GM12878 (cell line): ENCODE results near the gene ASB8. TPM values are rescaled to one million over a fixed set of nuclear protein-coding genes. Genes with fewer than 3 reads are reported as not detected.

Experiments
- ATAC-seq: fragments of 200-7000 bp; cut with Tn5 transposase; 3 replicates; pipeline ENCODE4 v1.9.1; 2020; ENCODE audit warnings: mild to moderate bottlenecking, moderate library complexity
- BruUV-seq: library from RNA; stranded (reverse); fragments of 400-500 nt; replicated peaks from 2 replicates; lab custom pipeline; 2021; lab: Mats Ljungman, UMichigan
- CTCF ChIA-PET: fragments of 300-600 bp; sonication (Branson Sonifier 250); formaldehyde crosslinking; extraction: SDS; loops from one replicate; lab custom pipeline; 2021; ENCODE audit warnings: inconsistent platforms; lab: Yijun Ruan, JAX
- POLR2A ChIA-PET: fragments of 350-600 bp; formaldehyde crosslinking; extraction: SDS; loops from one replicate; lab custom pipeline; 2021; ENCODE audit warnings: inconsistent platforms; lab: Charles Lee
- RAD21 ChIA-PET: fragments of 300-600 bp; sonication (Branson Sonifier 250); formaldehyde crosslinking; loops from one replicate; lab custom pipeline; 2023; ENCODE audit warnings: antibody characterized with exemption; ENCODE audit not compliant: unreplicated experiment; lab: Charles Lee
- SMC1A ChIA-PET: fragments of 300-600 bp; sonication (Branson Sonifier 250); formaldehyde crosslinking; loops from one replicate; lab custom pipeline; 2023; ENCODE audit not compliant: unreplicated experiment, uncharacterized antibody; lab: Charles Lee
- DNase-seq: peaks from one replicate; pipeline ENCODE4 v3.0.0-alpha.2; 2011; ENCODE audit warnings: low read depth, low spot score
- FAIRE-seq: peaks from 3 replicates; lab custom pipeline; 2011; peaks lifted over from hg19 to GRCh38; lab: Jason Lieb, UNC
- H2AFZ ChIP-seq: 2 replicates; pipeline ENCODE4 v1.6.0; 2011; ENCODE audit warnings: low read depth, low read length, control low read depth; ENCODE audit not compliant: control insufficient read depth
- H3K27ac ChIP-seq: 2 replicates; pipeline ENCODE4 v1.5.1; 2011; ENCODE audit warnings: control low read depth; ENCODE audit not compliant: control insufficient read depth, insufficient read depth
- H3K27me3 ChIP-seq, 2 experiments: replicated peaks in 1 of 2; 2 replicates each; pipeline versions ENCODE4 v1.6.0 to v1.6.1; 2011; ENCODE audit warnings: low read length in 1 of 2; ENCODE audit not compliant: control insufficient read depth in 2 of 2, insufficient read depth in 2 of 2
- H3K36me3 ChIP-seq, 2 experiments: 2 replicates each; pipeline ENCODE4 v1.5.1; 2011; ENCODE audit warnings: low read length in 1 of 2; ENCODE audit not compliant: control insufficient read depth in 2 of 2, insufficient read depth in 2 of 2
- H3K4me1 ChIP-seq: 2 replicates; pipeline ENCODE4 v1.6.1; 2011; ENCODE audit warnings: mild to moderate bottlenecking, low read length, moderate library complexity, mixed read lengths; ENCODE audit not compliant: control insufficient read depth, insufficient read depth
- H3K4me2 ChIP-seq: 2 replicates; pipeline ENCODE4 v1.6.0; 2011; ENCODE audit warnings: control low read depth; ENCODE audit not compliant: control insufficient read depth, insufficient read depth
- H3K4me3 ChIP-seq: fragments of 200-600 bp; sonication (generic); 2 replicates; pipeline ENCODE4 v1.5.1; 2016
- H3K79me2 ChIP-seq: 2 replicates; pipeline ENCODE4 v1.6.0; 2011; ENCODE audit warnings: low read length; ENCODE audit not compliant: control insufficient read depth, insufficient read depth
- H3K9ac ChIP-seq: 2 replicates; pipeline ENCODE4 v1.8.0; 2011; ENCODE audit warnings: low read length, control low read depth, mixed read lengths; ENCODE audit not compliant: control insufficient read depth, insufficient read depth
- H3K9me3 ChIP-seq: replicated peaks from 3 replicates; pipeline ENCODE4 v1.5.1; 2011; ENCODE audit warnings: mild to moderate bottlenecking, low read length; ENCODE audit not compliant: control insufficient read depth, insufficient read depth
- H4K20me1 ChIP-seq: 2 replicates; pipeline ENCODE4 v1.6.0; 2011; ENCODE audit not compliant: control insufficient read depth, insufficient read depth
- BCLAF1 ChIP-seq: fragments of 450-650 bp; IDR thresholded peaks from 2 replicates; pipeline ENCODE4 v1.6.1; 2017; ENCODE audit warnings: antibody characterized with exemption, mild to moderate bottlenecking, moderate library complexity
- BHLHE40 ChIP-seq, 2 experiments: fragments of 450-650 bp in 1 of 2; IDR thresholded peaks; 2 replicates each; pipeline ENCODE4 v1.6.1; 2011 to 2017; ENCODE audit warnings: low read depth in 2 of 2, borderline replicate concordance in 1 of 2, improper control_type of control experiment in 1 of 2, low read length in 1 of 2, mild to moderate bottlenecking in 1 of 2
- CTCF ChIP-seq, 3 experiments: IDR thresholded peaks in 2 of 3; conservative IDR thresholded peaks in 1 of 3; 2 replicates each; pipeline ENCODE4 v1.5.1; 2011; ENCODE audit warnings: low read depth in 3 of 3, low read length in 3 of 3, mild to moderate bottlenecking in 3 of 3, control low read depth in 2 of 3, moderate library complexity in 2 of 3, inconsistent platforms in 1 of 3, mixed read lengths in 1 of 3; ENCODE audit not compliant: control insufficient read depth in 2 of 3, insufficient read depth in 1 of 3; ENCODE audit errors: extremely low read depth in 1 of 3
- EZH2 ChIP-seq: IDR thresholded peaks from 2 replicates; pipeline ENCODE4 v1.6.1; 2012; ENCODE audit warnings: low read depth, mild to moderate bottlenecking, control low read depth, inconsistent platforms, low read length, borderline replicate concordance; ENCODE audit not compliant: control insufficient read depth
- HSF1 ChIP-seq: fragments of 150-350 bp; IDR thresholded peaks from 2 replicates; pipeline ENCODE4 v1.6.1; 2014; ENCODE audit warnings: mild to moderate bottlenecking, low read depth, low read length
- PKNOX1 ChIP-seq: fragments of 450-650 bp; IDR thresholded peaks from 2 replicates; pipeline ENCODE4 v1.6.1; 2016; ENCODE audit warnings: mild to moderate bottlenecking
- POLR2AphosphoS5 ChIP-seq: IDR thresholded peaks from 2 replicates; pipeline ENCODE4 v1.6.1; 2011; ENCODE audit warnings: mild to moderate bottlenecking, low read length, inconsistent platforms
- RAD21 ChIP-seq: IDR thresholded peaks from 2 replicates; pipeline ENCODE4 v1.6.1; 2011; ENCODE audit warnings: mild to moderate bottlenecking, low read depth, low read length, moderate library complexity; ENCODE audit not compliant: insufficient read depth
- SMC3 ChIP-seq: IDR thresholded peaks from 2 replicates; pipeline ENCODE4 v1.6.1; 2011; ENCODE audit warnings: low read length, improper control_type of control experiment, borderline replicate concordance
- WGBS: methylation state at CpG from one replicate; pipeline ENCODE4 v1.1.6; 2016; ENCODE audit warnings: low lambda C conversion rate; ENCODE audit not compliant: insufficient replicate concordance, insufficient coverage; ENCODE audit errors: missing lambda C conversion rate; 5-methylcytosine and 5-hydroxymethylcytosine counted together
- in situ Hi-C: fragments of 300-500 bp; cut with MboI; formaldehyde crosslinking; loops from 9 replicates; pipeline ENCODE4 v1.14.3; 2018; ENCODE audit warnings: mixed read lengths
- intact Hi-C: fragments of 100-400 bp; cut with micrococcal nuclease; formaldehyde crosslinking; loops from one replicate; pipeline ENCODE4 v1.14.2; 2022; ENCODE audit not compliant: unreplicated experiment
- polyA plus RNA-seq, 11 experiments: library from polyadenylated mRNA; depleted of rRNA in 4 of 11; unstranded in 6 of 11; stranded (reverse) in 5 of 11; fragments of >200 nt; fragmentation: Nextera tagmentation in 4 of 11; fragmentation: Illumina TruSeq in 1 of 11; extraction: Ambion mirVana in 4 of 11; extraction: Trizol in 1 of 11; gene quantifications; 1 replicate in 1 of 11; 2 replicates in 10 of 11; pipeline versions ENCODE4 v1.2.1 to v1.2.3, GENCODE V29; 2011 to 2016; ENCODE audit warnings: inconsistent platforms in 2 of 11, missing spikeins in 2 of 11, low read depth in 1 of 11
- total RNA-seq, 4 experiments: library from RNA; depleted of rRNA in 3 of 4; stranded (reverse); fragments of >200 nt in 3 of 4; fragmentation: Illumina TruSeq in 1 of 4; extraction: Trizol in 1 of 4; gene quantifications; 2 replicates each; pipeline versions ENCODE4 v1.2.1 to v1.2.3, GENCODE V29; 2013 to 2021

Gene ASB8
- total and polyA plus RNA-seq, 10 of the 15 experiments (the other 5 are each of a cell fraction or from before 2014, with no cell fraction given) = 23.7 to 48.0 (median 29.1) TPM

GRCh38 chr12:48165089-48165981 is 8.0 kb upstream of the ASB8 start:
- DNase-seq = peak; percentile 45
- in situ Hi-C loops = loop anchor here (5.0 kb wide), 1 partner anchor 453 kb away; no protein-coding TSS in a partner anchor
- 0% methylated on average over 2 of the region's 2 CpGs for WGBS

More at GRCh38 chr12:48165089-48165981, 8.0 kb upstream of the ASB8 start:
- ChIA-PET SMC1A (interaction anchor here (0.6 to 2.6 kb wide), 13 partner anchors 10 to 453 kb away, joined by 3 to 7 read pairs (median 3); partner anchors contain the start of gene TMEM106C), CTCF (interaction anchor here (0.6 to 4.8 kb wide), 35 partner anchors 9 to 460 kb away, joined by 3 to 38 read pairs (median 4); partner anchors contain the start of gene TMEM106C), RAD21 (interaction anchor here (0.6 to 2.2 kb wide), 6 partner anchors 9 to 326 kb away, joined by 3 to 7 read pairs (median 6); partner anchors contain the start of genes ASB8 and TMEM106C), POLR2A (interaction anchor here (0.6 kb wide), 2 partner anchors 13 to 72 kb away, joined by 3 read pairs; no protein-coding TSS in a partner anchor)
- no peaks in the 10 kb centered on the region for H3K36me3 ChIP-seq
- no TSS peak for BruUV-seq
- ATAC-seq (peak; percentile 82), FAIRE-seq (peak; percentile 54)
- no peaks in the 10 kb centered on the region for H3K79me2 ChIP-seq
- no peaks in the 10 kb centered on the region for H4K20me1 ChIP-seq
- H3K9ac ChIP-seq = no peak overlapping the region
- peaks cover 4% of the 10 kb centered on the region; the same call in 1 of the 2 replicates for H3K4me1 ChIP-seq
- TF ChIP-seq CTCF (IDR thresholded peaks at IDR 0.05 in 2 of 3, conservative IDR thresholded peaks at IDR 0.05 in 1 of 3; ENCODE audit: control insufficient read depth in 2 of 3, extremely low read depth in 1 of 3, insufficient read depth in 1 of 3, low read depth in 3 of 3, low read length in 3 of 3) = peak; percentile 89 to 94 (median 93)
- peak; percentile 81 for TF ChIP-seq SMC3
- no peak for TF ChIP-seq BHLHE40 (IDR thresholded peaks at IDR 0.05; ENCODE audit: borderline replicate concordance in 1 of 2, low read depth in 2 of 2, low read length in 1 of 2)
- 0 out of 2 replicates have a peak, but pooled peaks have one; percentile 36 for TF ChIP-seq HSF1
- no peak for TF ChIP-seq EZH2
- TF ChIP-seq POLR2AphosphoS5 = no peak
- TF ChIP-seq BCLAF1 = no peak
- 0 out of 2 replicates have a peak, but pooled peaks have one; percentile 24 for TF ChIP-seq PKNOX1
- peak; percentile 92 for TF ChIP-seq RAD21
- intact Hi-C loops = loop anchor here (2.0 to 5.0 kb wide), 3 partner anchors 81 to 448 kb away; partner anchors contain the start of gene TMEM106C
- H3K4me3 ChIP-seq = no peak overlapping the region
- peaks cover 0 to 2% of the 10 kb centered on the region in 2 experiments; a peak in 2 of 4 replicates for H3K27me3 ChIP-seq
- H3K9me3 ChIP-seq = no peaks in the 10 kb centered on the region
- no peak overlapping the region for H3K27ac ChIP-seq
- H2AFZ ChIP-seq = no peak overlapping the region
- H3K4me2 ChIP-seq = no peak overlapping the region
